Hematopoietic multipotent progenitor cell treated with erythropoietin and hydrocortisone succinate and interleukin-3 and kit ligand, for 17 days (in vitro differentiated cells): ENCODE results near the gene SEC61B.

Experiments
- DNase-seq: peaks from one replicate; pipeline ENCODE4 v3.0.0-alpha.2; 2015; ENCODE audit warnings: low spot score

Gene SEC61B

DNA sequence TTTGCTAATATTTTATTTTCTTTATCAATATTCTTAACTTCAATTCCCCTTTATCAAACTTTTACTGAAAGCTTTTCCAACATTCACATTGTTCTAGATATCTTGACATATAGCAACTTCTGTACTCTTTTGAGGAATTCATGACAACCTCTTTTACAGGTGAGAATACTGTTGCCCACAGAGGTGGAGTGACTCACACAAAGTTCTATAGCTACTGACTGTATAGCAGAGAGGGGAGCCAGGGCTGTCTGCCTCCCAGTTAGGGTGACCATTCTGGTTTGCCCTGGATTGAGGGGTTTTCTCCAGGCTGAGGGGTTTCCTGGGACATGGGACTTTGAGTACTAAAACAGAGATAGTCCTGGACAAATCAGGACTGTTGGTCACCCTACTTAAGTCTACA is 16.2 kb downstream of the SEC61B start:
- DNase-seq = no peak

- DNase-seq = no peak
These were observed 17.4 kb downstream of the SEC61B start for GRCh38 chr9:99239341-99240060.

DNA sequence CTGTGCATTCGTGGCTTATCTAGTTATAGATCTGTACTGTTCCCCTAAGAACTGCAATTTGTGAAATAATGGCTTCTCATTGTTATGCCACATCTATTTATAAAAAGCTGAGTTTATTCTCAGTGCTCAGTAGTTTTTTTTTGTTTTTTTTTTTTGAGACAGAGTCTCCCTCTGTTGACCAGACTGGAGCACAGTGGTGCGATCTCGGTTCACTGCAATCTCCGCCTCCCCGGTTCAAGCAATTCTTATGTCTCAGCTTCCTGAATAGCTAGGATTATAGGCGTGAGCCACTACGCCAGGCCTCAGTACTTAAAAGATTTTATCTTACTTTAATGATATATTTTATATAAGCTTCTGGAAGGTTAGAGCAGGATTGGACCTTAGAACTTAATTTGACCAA is 19.0 kb downstream of the SEC61B start:
- DNase-seq = no peak

DNA sequence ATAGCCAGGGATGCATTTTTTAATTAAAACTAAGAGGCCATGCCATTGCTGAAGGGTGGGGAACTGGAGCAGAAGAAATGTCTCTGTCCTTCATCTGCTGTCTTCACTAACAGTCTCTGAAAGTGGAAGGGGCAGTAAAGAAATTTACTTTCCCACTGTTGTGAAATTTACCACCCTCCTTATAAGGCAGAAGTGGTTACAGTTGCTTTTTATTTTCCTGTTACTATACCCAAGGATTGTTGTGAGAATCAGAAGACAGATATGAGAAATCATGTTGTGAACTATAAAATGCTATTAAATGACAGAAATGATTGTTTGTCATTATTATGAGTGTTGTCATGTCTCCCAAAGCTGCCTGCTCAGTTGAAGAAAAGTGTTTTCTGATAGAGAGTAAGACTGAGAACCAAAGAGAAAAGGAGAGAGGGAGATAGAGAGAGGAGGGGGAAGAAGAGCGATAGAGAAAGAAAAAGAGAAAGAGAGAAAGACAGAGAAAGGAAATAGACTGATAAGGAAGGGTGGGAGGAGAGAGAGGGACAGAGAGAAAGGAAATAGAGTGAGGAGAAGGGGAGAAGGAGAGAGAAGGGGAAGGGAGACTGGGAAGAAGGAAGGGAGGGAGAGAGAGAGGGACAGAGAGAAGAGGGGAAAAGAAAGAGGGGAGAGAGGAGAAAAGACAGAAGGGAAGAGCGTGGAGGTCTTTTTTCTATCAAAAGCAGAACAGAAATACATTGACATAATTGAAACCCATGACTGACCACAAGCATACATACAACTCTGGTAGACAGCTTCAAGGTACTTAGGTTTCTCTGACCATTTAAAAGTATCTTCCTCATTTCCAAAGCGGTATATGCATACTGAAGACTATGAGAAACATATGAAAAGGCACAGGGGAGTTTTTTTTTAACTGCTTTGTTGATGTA is 22.5 kb downstream of the SEC61B start:
- DNase-seq = no peak

DNA sequence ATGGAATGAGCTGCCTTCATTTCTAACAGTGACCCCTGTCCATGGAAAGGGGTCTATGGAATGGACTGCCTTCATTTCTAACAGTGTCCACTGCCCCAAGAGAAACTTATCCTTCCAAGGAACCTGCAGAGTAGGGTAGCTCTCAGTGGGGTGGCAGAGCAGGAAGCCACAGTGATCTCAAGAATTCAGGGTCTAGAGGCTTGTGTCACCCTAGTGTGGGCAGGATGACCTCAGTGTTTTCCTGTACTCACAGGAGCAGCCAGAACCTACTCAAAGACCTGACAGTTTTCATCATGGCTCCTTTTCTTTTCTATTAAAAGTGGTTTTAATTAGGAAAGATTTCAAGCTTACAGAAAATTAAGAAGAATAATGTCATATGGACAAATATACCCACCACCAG is 27.5 kb downstream of the SEC61B start:
- DNase-seq = no peak

DNA sequence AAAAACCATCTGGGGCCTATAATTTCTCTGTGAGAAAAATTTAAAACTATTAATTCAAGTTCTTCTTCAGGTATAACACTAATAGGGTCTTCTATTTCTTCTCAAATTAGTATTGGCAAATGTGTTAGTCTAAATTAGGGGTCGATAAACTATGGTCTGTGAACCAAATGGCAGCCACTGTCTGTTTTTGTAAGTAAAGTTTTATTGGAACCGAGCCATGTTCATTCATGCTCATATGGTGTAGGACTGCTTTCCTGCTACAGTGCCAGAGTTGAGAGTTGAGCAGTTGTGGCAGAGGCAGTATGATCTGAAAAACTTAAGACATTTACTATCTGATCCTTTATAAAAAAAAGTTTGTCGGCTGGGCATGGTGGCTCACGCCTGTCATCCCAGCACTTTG is 29.1 kb downstream of the SEC61B start:
- DNase-seq = no peak

- no peak for DNase-seq
These were observed 31.1 kb downstream of the SEC61B start for GRCh38 chr9:99253134-99253533.

DNA sequence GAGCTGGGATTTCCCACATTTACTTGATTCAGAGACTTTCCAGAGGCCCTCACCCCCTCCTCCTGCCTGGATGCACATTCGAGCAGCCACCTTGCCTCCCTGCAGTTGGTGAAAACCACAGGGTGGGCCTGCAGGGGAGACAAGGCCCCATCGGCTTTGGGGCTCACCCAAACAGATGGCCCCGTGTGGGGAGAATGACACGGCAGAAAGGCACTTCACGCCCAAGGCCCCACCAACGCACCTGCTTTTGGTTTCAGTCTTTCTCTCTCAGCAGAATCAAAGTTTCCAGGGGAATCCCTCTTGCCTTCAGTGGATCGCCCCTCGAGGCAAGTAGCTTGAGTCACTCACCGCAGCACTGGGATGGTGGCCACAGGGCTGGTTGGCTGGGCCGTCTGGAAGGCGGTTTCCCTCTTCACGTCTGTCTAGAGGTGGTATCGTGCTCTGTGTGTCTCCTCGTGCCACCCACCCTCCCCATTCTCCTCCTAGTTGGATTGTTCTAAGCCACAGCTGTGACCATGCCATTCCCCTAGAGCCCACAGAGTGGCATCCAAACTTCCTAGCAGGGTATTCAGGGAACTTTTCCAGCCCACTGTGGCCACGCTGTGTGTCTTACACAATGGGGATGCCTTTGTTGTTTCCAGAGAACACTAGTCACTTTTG is 31.8 kb downstream of the SEC61B start:
- DNase-seq = no peak

DNA sequence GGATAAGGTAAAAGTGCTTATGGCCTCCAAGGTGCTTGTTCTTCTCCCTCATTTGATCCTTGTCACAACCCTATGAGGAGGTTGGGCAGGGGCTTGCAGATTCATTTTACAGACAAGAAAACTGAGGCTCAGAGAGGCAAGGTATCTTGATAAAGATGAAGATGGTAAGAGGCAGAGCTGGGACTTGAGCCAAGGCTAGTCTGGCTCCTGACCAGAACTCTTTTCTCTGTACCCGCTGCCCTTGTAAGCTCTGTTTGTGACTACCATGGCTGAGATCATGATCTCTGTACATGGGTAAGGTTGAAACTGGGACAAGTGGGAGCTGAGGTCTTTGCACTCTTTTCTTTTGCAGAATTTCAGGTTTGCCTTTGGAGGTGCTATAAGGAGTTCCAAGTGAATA is 33.6 kb downstream of the SEC61B start:
- DNase-seq = no peak

DNA sequence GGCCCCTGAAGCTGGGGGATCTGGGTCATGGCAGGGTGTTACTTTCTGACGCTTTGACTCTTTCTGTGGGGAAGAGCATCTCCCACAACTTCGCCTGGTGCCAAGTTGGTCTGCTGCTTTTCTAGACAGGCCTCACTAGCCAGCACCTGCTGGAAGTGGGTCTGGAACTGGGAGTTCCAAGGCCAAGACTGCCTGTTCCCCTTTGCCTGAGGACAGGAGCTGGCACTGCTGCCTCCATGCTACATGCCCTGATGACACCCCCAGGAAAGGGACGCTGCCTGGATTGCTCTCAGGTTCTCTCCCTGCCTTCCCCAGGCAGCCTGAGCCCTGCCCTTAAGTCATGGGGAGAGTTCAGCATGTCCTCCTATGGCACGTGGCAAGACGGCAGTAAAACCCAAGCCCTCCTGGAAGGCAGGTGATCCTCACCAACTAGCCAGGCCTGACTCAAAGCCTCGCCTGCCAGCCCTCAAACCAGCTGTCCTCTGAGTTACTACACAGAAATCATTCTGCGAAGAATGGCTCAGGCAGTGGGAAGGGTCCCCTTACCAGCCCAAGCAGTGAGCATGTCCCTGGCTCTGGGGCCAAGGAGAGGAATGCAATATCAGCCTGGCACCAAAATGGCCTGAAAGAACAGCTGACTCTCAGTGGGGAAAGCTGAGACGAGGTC is 35.8 kb downstream of the SEC61B start:
- no peak for DNase-seq

- DNase-seq = no peak
These were observed 37.3 kb downstream of the SEC61B start for GRCh38 chr9:99259231-99259918.

DNA sequence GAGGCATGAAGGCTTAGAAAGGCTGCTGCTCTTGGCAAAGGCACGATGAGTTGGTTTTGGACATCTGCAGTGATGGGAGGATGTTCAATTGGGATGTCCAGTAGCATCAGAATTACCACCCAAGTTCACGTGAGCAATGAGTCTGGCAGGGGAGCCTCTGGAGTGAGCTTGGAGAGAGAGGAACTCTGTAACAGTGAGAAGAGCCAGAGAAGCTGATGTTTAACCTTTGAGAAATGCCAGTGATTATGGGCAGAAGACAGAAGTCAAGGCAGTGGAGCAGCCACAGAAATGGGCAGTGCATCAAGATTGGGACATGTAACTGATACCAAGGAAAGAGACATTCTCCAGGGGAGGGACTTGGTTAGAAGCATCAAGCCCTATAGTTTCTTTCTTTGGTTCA is 39.8 kb downstream of the SEC61B start:
- no peak for DNase-seq

- DNase-seq = no peak
These were observed 40.9 kb downstream of the SEC61B start for GRCh38 chr9:99262949-99263418.

- no peak for DNase-seq
These were observed 42.1 kb downstream of the SEC61B start for GRCh38 chr9:99264070-99264680.

DNA sequence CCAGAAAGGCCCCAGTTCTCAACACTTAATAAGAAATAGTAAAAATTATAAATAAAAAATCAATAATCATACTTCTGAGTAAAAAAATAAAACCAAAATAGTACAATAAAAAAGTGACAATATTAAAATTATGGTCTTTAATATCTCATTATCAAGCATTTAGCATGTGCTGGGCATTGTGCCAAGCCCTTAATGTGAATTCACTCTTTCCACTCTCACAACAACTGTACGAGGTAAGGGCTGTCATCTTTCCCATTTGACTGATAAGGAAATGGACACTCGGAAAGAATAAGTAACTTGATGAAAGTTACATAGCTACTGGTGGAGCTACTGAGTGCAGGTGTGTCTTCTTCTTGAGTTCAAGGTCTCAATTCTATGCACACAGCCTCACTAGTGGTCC is 43.6 kb downstream of the SEC61B start:
- DNase-seq = no peak

GRCh38 chr9:99266255-99267023 is 44.4 kb downstream of the SEC61B start:
- peak; percentile 40 for DNase-seq

- DNase-seq = no peak
These were observed 47.3 kb downstream of the SEC61B start for GRCh38 chr9:99269416-99269815.

- DNase-seq = no peak
These were observed 48.4 kb downstream of the SEC61B start for GRCh38 chr9:99270491-99270890.

DNA sequence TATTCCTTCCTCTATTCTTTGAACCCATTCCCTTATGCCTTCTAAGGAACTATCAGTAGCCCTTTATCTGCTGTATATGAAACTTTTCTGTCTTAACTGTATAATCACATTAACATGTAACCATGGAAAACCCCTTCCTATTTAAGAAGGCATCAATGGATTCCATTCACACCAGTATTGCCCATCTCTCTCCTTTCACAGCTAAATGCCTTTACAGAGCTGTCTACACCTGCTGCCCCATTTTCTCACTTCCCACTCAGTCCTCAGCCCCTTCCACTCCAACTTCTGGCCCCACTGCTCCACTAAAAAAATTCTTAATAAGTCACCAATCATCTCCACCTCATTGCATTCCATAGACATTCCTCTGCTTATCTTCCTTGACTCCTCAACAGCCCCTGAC is 50.8 kb downstream of the SEC61B start:
- DNase-seq = no peak

DNA sequence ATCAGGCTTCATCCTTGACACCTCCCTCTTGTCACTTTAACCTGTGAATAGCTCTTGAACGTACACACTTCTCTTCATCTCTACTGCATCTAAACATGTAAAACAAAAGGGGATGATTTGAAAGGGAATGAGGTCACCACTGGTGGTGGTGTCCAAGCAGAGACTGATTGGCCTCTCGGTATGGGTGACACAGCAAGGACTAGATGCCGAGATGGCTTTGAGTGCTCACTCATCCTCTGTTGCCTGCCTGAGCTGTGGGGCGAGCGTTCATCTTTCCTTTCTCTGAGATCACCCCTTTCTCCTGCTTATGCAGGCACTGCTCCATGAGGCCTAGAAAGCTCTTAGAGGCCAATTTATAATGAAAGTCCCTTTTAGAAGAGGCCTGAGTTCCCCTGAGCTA is 51.9 kb downstream of the SEC61B start:
- DNase-seq = no peak
